A673 (cell line): ENCODE results near the gene STAMBP. TPM values are rescaled to one million over a fixed set of nuclear protein-coding genes. Genes with fewer than 3 reads are reported as not detected.

Experiments used
- BruUV-seq: library from RNA; stranded (reverse); fragments of 400-500 nt; replicated peaks from 2 replicates; lab custom pipeline; 2021; lab: Mats Ljungman, UMichigan
- CTCF ChIA-PET: fragments of 300-600 bp; sonication (Branson Sonifier 250); formaldehyde crosslinking; loops from one replicate; lab custom pipeline; 2022; ENCODE audit warnings: antibody characterized with exemption; lab: Charles Lee
- POLR2A ChIA-PET: fragments of 300-600 bp; sonication (Branson Sonifier 250); formaldehyde crosslinking; loops from one replicate; lab custom pipeline; 2022; ENCODE audit warnings: antibody characterized with exemption; ENCODE audit not compliant: low non-redundant PET; lab: Charles Lee
- DNase-seq: peaks from one replicate; pipeline ENCODE4 v3.0.0-alpha.2; 2015; ENCODE audit warnings: low spot score
- H3K27ac ChIP-seq: fragments of 200-600 bp; sonication (generic); 2 replicates; pipeline ENCODE4 v1.5.1; 2016; ENCODE audit warnings: mixed run types, low read depth, mild to moderate bottlenecking, mixed read lengths, antibody characterized with exemption, low read length; ENCODE audit not compliant: poor library complexity, severe bottlenecking
- H3K27me3 ChIP-seq: fragments of 200-600 bp; sonication (generic); replicated peaks from 2 replicates; pipeline ENCODE4 v1.6.1; 2017; ENCODE audit warnings: mixed run types, low read depth, mild to moderate bottlenecking, mixed read lengths, antibody characterized with exemption, low read length; ENCODE audit not compliant: insufficient read depth, poor library complexity
- H3K36me3 ChIP-seq: fragments of 200-600 bp; sonication (generic); 2 replicates; pipeline ENCODE4 v1.6.1; 2016; ENCODE audit warnings: mixed run types, mild to moderate bottlenecking, mixed read lengths, antibody characterized with exemption, low read length; ENCODE audit not compliant: insufficient read depth, poor library complexity, severe bottlenecking
- H3K4me1 ChIP-seq: fragments of 200-600 bp; sonication (generic); 2 replicates; pipeline ENCODE4 v1.6.1; 2017; ENCODE audit warnings: mixed run types, mild to moderate bottlenecking, mixed read lengths, antibody characterized with exemption, low read length; ENCODE audit not compliant: insufficient read depth, poor library complexity, severe bottlenecking
- H3K4me3 ChIP-seq: fragments of 200-600 bp; sonication (generic); 2 replicates; pipeline ENCODE4 v1.5.1; 2016; ENCODE audit warnings: low read depth, mixed run types, mild to moderate bottlenecking, mixed read lengths, low read length; ENCODE audit not compliant: poor library complexity, severe bottlenecking
- H3K9me3 ChIP-seq: fragments of 200-600 bp; sonication (generic); 2 replicates; pipeline ENCODE4 v1.6.1; 2016; ENCODE audit warnings: mixed run types, low read depth, mild to moderate bottlenecking, mixed read lengths, antibody characterized with exemption, low read length; ENCODE audit not compliant: poor library complexity, severe bottlenecking
- EZH2 ChIP-seq: fragments of 200-600 bp; sonication (generic); IDR thresholded peaks from 2 replicates; pipeline ENCODE4 v1.6.1; 2017; ENCODE audit warnings: borderline replicate concordance, low read depth, mild to moderate bottlenecking, mixed read lengths, antibody characterized with exemption, low read length; ENCODE audit not compliant: poor library complexity, severe bottlenecking
- intact Hi-C: fragments of 100-400 bp; cut with micrococcal nuclease; formaldehyde crosslinking; loops from one replicate; pipeline ENCODE4 v1.10.0; 2022; ENCODE audit not compliant: unreplicated experiment
- total RNA-seq: library from RNA; stranded (reverse); gene quantifications from 2 replicates; pipeline ENCODE4 v1.2.3, GENCODE V29; 2021
- TF ChIP-seq, protein P1 (sequence below): fragments of 300-800, 200-600 bp; sonication (generic); conservative IDR thresholded peaks from 2 replicates; pipeline ENCODE4 v1.5.1; 2017; ENCODE audit warnings: low read depth, mild to moderate bottlenecking, antibody characterized with exemption, low read length, moderate library complexity, mixed read lengths

Gene STAMBP
- total RNA-seq, 1 experiment from 2014 or later: 67.1 TPM

DNA sequence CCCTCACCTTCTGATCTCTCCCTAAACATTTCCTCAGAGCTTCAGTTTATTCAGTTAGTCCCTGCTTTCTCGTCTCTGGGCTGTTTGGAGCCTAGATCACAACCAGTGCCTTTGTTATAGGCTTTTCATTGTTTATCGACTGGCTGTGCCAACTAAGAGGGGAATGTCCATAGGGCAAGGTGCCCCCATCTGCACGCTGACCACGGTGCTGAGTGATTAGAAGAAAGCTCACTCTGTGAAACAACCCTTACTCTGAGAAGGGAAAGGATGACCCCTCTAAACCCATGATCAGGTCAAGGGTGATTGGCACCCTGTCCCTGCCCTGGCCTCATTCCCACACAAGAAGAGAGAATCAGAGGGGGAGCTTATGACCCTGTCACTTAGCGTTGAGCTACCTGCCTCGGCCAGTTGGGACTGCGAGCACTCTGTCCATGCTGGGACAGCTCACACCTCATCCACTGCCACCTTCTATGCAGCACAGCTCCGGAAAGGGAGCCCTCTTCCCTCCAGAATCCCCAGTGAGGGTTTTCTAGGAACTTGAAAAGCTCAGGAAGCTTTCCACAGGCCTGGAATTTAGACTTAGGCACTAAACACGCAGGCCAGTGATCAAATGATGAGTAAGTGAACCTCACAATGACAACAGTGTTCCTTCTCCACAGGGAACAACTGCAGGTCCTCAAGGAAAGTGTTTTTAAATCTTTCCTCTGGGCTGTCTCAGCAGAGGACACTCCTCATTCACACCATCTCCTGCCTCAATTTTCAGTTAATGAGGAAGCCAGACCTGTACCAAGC, 61.7 kb downstream of the STAMBP start:
- ChIA-PET POLR2A (no interaction called here), CTCF (no interaction called here)
- H3K27me3 ChIP-seq: no peaks in the 10 kb centered on the region
- H3K27ac ChIP-seq: no peak overlapping the region
- no peaks in the 10 kb centered on the region for H3K4me1 ChIP-seq
- DNase-seq: no peak
- TF ChIP-seq, protein P1, sequence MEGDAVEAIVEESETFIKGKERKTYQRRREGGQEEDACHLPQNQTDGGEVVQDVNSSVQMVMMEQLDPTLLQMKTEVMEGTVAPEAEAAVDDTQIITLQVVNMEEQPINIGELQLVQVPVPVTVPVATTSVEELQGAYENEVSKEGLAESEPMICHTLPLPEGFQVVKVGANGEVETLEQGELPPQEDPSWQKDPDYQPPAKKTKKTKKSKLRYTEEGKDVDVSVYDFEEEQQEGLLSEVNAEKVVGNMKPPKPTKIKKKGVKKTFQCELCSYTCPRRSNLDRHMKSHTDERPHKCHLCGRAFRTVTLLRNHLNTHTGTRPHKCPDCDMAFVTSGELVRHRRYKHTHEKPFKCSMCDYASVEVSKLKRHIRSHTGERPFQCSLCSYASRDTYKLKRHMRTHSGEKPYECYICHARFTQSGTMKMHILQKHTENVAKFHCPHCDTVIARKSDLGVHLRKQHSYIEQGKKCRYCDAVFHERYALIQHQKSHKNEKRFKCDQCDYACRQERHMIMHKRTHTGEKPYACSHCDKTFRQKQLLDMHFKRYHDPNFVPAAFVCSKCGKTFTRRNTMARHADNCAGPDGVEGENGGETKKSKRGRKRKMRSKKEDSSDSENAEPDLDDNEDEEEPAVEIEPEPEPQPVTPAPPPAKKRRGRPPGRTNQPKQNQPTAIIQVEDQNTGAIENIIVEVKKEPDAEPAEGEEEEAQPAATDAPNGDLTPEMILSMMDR: no peak
- no peak for TF ChIP-seq EZH2
- BruUV-seq: no TSS peak
- intact Hi-C loops: no loop called here
- no peaks in the 10 kb centered on the region for H3K36me3 ChIP-seq
- H3K4me3 ChIP-seq: no peak overlapping the region
- no peaks in the 10 kb centered on the region for H3K9me3 ChIP-seq

DNA sequence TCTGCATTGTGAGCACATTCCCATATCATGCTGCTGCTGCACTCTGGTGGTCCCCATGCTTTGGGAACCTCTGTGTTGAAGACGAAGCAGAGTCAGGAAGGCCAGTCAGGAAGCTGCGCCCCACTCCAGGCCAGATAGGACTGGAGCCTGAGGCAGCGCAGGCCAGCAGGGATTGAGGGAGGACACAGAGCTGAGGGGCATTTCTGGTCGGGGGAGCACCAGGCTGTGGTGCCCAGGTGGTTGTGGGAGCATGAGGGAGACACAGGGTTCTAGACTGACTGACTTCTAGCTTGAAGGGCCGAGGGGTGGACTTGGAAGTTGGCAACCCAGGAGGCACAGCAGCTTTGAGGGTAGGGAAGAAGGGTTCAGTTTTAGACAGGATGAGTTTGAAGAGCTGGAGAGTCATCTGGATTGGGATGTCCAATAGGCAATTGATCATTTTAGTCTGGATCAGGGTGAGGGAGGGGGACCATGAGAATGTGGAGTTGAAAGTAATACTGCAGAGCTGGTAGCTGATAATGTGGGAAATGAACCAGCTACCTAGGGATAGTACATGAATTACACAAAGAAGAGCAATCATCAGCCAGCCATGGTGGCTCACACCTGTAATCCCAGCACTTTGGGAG, 62.6 kb downstream of the STAMBP start:
- no peaks in the 10 kb centered on the region for H3K4me1 ChIP-seq
- H3K27ac ChIP-seq: no peak overlapping the region
- no peak overlapping the region for H3K4me3 ChIP-seq
- H3K9me3 ChIP-seq: no peaks in the 10 kb centered on the region
- no peaks in the 10 kb centered on the region for H3K27me3 ChIP-seq
- CTCF ChIA-PET: no interaction called here
- POLR2A ChIA-PET: interaction anchor here (0.6 kb wide), 1 partner anchor 596 kb away, joined by 3 read pairs; no protein-coding TSS in a partner anchor
- BruUV-seq: no TSS peak
- intact Hi-C loops: no loop called here
- TF ChIP-seq EZH2: no peak
- TF ChIP-seq, protein P1: no peak
- H3K36me3 ChIP-seq: no peaks in the 10 kb centered on the region
- no peak for DNase-seq

GRCh38 chr2:73892631-73893329, 64.0 kb downstream of the STAMBP start, which contains the start of gene ACTG2:
TSS of gene ACTG2 (plus strand) at chr2:73893008. CDS start at chr2:73901312, 8,304 bp downstream.
- Histone ChIP-seq H3K27me3 (no peaks in the 10 kb centered on the region), H3K4me1 (no peaks in the 10 kb centered on the region), H3K36me3 (no peaks in the 10 kb centered on the region), H3K4me3 (no peak within 1 kb of the TSS), H3K9me3 (no peaks in the 10 kb centered on the region), H3K27ac (no peak within 1 kb of the TSS)
- no peak for DNase-seq
- TF ChIP-seq, protein P1: no peak
- no peak for TF ChIP-seq EZH2
- BruUV-seq: no TSS peak
- ChIA-PET POLR2A (no interaction called here), CTCF (no interaction called here)
- intact Hi-C loops: no loop called here
